Fibroblast of the conjunctiva (primary cell): ENCODE measurements around the gene SEMA3E.
"Not testable (repeated sequence)": the region's sequence is repeated elsewhere in the genome, so short reads cannot be mapped to it uniquely, and the experiment has no call there.

Source experiments
- DNase-seq: peaks from one replicate; pipeline ENCODE4 v3.0.0-alpha.2; 2010; ENCODE audit warnings: low read depth

SEMA3E gene

DNA sequence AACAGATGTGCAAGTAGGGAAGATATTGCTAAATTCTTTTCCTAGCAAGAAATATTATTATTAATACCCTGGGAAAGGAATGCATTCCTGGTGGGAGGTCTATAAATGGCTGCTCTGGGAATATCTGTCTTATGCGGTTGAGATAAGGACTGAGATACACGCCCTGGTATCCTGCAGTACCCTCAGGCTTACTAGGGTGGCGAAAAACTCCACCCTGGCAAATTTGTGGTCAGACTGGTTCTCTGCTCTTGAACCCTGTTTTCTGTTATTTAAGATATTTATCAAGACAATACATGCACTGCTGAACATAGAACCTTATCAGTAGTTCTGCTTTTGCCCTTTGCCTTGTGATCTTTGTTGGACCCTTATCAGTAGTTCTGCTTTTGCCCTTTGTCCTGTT lies 96.4 kb downstream of the SEMA3E start:
- DNase-seq, result not testable (repeated sequence)

DNA sequence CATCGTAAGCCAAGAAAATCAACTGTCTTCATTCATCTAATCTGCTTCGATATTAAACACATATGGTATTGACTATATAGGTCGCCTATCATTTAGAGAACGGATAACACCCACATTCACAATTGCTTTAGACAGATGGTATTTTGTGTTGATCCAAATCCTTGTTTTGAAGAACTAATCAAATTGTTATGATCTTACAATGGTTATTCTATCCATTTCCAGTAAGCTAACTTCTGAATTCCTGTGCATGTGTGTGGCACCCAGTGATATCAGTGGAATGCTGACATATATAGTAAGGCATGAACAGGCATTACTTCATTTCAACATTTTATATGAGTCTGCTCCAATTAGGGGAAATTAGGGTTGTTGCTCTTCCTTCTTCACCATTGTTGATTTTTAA lies 98.8 kb downstream of the SEMA3E start:
- DNase-seq, result no peak

DNA sequence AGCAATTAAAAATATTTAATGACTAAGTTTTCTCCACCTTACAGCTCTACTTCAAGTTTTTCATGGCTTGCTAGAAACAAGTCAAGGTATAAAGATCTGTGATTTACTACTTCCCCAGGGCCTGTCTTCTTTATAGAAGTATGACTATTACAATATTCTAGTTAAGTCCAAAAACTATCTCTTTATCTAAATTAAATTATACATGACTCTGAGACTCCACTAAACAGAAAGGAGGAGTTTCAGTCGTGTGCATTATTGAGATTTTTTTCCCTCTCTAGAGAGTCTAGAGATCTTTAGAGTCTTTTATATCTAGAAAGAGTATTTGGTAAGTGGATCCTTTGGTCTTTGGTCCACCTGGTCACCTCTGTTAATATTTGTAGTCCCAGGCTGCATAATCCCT lies 100.7 kb downstream of the SEMA3E start:
- DNase-seq, result no peak

DNA sequence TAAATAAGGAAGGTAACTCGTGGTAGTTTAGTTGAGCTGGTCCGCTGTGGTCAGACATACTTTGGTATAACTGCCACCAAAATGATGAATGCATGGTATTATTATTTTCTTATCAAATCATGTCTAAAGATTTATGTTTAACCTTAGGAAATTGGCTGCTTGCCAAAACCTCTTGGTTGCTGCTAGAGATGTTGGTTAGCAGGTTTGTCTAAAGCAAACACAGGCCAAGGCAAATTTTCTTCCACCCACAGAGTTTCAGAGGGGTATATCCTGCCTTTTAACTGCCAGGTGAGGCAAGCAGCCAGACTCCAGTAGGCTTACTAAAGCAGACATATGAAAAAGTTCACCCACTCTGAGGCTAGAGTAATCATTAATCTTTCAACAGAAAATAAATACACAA lies 101.4 kb downstream of the SEMA3E start:
- DNase-seq, result no peak

DNA sequence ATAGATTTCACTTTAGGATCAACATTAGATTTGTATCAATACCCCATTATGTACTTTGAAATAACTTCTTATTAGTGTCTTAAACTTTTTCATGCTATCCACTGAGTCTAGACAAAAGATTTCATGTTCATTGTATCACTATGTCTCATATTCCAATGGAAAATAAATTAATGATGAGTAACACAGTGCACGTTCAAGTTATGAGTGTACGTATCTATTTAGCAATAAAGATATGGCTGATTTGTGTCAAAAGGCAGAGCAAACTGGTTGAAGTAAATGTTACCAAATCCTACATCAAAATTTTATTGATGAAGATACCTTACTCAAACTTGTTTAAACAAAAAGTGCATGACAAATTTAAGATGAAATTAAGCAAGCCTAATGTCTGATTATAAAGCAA lies 102.4 kb downstream of the SEMA3E start:
- DNase-seq, result peak; percentile 21

DNA sequence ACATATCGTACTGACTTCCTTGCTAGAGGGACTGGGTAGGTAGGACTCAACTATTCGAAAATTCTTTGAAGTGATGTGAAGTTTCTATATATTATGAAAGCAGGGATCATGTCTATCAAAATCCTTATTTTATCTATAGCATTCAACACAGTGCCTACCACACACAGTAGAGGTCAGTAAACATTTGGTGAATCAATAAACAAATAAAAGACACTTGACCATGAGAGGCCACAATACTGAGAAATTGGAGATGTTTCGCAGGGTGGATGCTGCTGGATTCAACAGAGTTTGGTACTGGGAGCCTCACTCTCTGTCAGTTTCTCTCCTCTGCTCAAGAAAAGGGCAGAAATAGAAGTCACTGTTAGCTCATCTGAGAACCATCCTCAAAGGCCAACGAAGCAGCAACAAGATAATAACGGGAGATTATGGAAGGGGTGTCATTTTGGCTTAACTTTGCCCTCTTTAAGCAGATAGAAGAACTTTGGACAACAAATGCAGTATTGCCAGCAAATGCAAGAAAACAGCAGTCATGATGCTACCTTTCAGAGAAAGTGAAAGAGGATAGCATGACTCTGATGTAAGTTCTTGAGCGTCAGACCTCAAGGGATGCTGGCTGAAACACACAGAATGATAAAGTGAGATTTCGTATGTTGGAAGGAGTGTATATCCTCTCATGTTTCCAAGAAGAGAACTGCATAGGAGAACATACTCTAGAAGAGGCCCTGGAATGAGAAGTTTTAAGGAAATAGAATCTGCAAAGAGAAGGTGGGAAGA lies 107.6 kb downstream of the SEMA3E start:
- no peak for DNase-seq

DNA sequence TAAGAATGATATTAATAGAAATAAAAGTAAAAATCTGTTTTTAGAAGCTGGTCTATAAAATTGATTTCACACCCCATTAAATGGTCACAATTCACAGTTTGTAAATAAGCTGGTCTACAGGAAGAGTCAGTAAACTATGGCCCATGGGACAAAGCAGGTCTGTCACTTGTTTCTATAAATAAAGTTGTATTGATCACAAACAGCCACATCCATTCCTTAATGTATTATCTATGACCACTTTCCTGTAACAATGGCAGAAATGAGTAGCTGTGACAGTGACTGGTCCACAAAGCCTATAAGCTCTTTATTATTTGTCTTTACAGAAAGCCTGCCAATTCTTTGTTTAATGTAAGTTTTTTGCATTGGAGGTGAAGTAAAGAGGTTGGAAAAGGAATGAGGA lies 114.5 kb downstream of the SEMA3E start:
- no peak for DNase-seq

DNA sequence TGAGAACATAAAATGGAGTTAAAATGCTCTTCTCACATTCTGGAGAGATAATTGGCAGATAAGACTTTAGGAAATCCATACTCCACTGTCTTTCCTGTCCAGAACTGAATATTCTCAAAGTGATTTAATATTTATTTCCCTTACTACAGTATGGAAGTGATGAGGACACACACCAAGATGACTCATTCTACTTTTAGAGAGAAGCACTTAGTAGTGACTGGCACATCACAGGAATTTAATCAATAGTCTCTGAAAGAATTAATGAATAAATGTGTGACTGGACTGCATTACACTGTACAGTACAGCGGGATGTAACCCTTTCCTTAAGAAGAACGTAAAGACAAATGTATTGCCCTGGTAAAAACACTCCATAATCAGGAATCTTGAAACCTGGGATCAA lies 116.7 kb downstream of the SEMA3E start:
- no peak for DNase-seq

DNA sequence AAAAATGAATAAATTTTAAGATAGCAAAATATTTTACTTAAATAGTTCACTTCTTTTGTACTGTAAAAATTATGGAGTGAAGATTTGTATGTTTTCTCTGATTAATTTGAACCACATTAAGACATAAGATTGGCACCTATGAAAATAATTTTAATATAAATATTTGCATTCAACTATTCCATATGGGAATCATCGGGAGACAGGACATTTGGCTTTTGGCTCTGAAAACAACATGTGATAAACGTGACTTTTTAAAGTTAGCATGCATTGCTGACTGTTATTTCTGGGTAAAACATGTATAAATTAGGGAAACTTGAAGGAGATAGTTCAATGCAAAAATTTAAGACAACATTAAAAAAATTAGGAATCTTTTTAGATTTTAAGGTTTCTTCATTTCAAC lies 117.2 kb downstream of the SEMA3E start:
- no peak for DNase-seq

DNA sequence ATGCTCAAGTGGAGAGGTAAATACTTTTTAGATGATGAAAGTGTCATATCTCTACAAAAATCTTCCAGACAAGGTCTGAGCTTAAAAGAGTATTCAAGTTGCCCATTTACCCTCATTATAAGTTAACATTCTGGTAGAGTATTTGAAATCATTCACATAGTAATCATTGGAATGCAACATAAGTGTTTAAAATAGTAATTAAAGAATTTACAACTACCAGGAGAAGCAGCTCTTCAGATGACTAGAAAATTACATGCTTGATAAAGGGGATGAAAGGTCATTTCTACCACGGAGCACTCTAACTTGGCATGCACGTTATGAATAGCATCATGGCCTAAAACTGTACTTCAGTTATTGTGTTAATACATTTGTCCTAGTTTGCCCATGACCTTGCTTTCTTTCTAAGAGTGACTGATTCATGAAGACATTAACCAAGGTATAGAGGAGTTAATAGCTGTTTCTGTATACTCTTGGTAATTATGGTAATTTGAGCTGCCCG lies 120.0 kb downstream of the SEMA3E start:
- DNase-seq, result no peak

DNA sequence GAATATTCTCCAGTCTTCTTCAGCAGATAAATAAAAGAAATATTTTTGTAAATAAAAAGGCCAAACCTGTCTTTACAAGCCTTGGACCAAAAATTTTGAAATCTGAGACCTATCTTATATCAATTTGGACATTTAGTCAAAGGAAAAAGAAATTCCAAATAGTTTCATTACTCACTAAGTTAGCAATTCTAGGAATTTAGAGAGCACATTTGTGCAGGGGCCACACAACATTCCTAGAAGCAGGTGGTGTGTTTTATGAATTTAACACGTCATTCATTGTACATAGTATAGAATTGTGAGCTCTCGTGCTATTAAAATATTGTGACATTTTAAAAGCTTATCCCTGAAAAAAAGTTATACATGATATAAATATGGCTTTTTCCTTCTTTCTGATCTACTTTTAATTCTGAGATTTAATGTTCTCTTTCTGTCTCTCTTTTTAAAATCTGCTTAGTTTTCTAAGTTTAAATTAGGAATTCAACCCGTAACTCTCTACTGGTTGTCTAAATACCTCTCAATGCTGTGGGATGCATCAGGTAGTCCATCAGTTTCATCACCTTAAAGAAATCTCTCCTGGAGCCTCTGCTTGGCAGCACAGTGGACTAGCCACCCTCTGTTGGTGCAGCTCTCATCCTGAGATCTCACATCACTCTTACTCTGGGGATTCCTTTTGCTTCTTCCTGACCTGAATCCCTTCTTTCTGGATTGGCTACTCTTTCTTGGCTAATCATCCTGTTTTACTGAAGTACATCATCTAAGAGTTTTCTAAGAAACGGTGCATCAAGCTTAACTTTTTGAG lies 124.5 kb downstream of the SEMA3E start:
- DNase-seq, result no peak

DNA sequence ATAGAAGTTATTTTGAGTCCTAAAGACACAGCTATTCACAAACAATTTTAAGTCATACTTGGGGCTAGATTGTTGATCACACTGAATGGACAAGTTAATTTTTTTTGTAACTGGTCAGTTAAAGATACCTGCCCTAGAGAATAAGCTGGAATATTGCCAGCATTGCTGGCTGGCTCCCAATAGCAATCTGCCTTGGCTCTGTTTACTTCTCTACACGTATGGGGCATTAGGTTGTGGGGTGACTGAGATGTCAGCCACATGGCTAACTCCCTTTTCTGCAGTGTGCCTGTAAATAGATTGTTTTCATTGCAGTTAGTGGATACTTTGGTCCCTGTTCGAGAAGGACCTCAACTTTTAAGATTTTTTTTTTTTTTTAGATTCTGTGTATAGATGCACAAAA lies 128.2 kb downstream of the SEMA3E start:
- DNase-seq, result no peak

DNA sequence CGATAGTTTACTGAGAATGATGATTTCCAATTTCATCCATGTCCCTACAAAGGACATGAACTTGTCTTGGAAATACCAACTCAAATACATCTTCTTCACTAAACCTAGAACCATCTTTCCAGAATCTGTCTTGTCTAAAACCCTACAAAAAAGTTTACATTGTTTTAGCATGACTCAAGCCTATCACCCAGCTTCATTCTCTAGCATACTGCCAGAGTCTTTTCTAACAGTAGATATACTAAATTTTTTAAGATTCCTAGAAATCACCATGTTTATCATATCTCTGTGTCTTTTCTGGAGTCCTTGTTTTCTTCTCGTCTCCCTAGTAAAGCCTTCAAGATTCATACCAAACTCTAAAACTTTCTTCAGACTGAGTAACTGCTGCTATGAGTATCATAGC lies 129.7 kb downstream of the SEMA3E start:
- no peak for DNase-seq

DNA sequence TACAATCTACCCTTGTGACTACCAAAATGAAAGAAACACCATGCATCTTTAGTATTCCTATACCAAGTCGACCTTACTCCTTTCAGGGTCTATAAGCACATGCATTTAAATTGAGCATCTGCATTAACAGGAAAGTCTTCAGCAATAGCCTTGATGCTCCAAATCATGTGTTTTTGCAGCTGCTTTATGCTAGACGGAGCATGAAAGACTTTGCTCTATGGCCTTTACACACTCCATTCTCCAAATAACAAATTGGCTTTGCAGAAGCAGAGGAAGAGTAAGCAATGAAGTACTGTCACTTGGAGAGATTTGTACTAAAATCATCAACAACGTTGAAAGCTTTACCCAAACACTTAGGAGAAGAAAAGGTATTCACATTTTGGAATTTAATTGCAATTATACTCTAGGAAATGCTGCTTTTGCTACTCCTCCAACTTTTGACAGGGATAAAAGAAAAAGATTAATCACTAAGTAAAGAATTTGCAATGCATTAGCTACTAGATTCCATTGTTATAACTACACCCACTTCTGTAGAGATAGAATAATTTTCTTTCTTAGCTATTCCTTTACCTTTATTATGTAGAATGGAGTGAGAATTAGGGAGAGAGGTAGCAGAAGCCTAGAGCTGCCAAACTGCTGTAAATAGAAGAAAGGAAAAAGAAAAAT lies 131.8 kb downstream of the SEMA3E start:
- DNase-seq, result no peak

DNA sequence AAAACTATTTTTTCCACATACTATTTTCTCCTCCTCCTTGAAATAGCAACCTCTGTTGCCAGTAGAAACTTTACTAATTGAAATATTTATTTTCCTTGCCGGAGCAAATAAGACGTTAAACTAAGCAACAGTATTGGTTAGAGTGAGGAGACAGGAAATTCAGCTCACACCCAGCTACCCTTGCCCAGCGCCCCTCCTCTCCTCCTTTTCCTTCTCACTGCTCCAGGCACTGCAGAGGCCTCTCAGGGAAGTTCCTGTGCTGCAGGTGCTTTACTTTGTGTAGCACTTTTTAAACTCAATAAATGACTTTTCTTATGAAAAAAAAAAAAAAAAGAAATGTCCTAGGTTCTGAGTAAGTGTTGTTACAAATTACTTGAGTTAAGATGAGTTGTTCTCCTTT lies 134.0 kb downstream of the SEMA3E start:
- DNase-seq, result no peak

DNA sequence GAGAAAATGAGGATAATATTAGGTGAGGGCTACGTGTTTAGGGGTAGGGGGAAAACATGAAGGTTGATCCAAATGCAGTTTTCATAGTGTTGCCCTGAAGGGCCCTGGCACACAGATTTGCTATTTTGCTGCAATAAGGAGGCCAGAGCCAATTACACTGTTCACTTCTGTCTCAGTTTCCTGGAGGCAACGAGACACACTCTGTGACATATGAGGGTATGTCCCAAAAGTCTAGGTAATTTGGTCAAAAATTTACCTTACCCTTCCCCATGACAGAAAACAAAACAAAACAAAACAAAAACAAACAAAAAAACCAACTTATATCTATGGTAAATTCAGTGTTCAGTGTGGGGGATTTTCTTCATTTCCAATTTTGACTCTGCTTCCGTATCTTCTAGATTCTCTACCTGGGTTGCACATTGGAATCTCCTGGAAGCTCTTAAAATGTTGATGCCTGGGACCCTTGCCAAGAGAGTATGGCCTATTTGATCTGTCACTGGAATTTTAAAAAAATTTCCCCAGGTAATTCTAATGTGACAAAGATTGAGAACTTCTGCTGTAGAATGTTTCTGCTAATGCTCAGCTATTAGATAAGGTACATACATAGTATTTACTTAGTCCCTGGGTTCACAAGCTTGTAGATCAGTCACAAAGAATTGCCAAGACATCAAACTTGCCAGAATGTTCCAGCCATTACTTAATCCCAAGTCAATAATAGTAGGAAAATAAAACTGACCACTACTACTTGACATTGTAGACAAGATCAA lies 139.5 kb downstream of the SEMA3E start:
- DNase-seq, result no peak

DNA sequence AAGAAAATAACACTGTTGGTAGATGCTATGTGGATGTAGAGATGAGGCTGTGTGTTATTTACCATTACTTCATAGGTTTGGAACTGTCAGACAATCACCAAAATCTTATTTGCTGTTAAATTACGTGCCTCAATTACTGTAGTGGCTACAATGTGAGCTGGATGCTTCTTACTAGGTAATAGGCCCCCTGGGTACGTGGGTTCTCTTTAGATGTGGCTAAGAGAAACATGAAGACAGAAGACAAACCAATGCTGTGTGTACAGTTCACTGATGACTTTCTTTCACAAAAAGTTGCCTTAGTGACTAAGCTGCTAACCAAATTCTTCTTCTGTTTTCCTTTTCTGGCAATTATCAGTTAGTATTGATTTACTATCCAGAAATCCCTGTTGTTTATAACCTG lies 144.6 kb downstream of the SEMA3E start:
- no peak for DNase-seq

DNA sequence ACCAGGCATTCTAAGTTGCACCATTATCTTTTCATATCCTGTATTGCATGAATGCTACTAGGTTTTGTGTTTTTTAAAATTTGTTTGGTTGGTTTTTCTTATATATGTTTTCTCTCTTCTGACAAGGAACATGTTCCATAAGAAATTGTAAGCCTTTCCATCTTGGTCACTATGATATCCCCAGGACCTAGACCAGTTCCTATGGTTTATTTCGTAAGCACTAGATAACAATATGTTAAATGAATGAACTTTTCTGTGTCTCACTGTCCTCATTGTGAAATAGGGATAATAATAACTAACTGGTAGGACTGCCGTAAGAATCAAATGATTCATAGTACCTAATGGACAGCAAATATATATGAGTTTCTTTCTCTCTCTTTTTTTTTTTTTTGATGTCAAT lies 146.3 kb downstream of the SEMA3E start:
- DNase-seq, result no peak

DNA sequence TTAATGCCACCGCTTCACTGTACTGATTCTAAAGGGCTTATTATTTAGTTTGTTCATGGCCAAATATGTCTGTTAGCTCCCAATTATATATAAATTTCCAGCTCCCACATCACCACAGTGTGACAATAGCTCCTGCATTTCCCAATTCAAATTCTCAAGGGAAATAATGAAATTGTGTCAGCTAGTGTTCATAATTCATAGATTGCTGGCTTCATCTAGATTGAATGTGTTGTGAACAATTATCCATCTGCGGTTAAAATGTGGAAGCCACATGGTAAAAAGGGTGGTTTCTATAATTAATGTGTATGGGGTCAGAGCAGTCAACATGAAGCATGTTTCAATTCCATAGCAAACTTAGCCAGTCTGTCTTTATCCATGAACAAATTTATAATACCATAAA lies 154.3 kb downstream of the SEMA3E start:
- no peak for DNase-seq

DNA sequence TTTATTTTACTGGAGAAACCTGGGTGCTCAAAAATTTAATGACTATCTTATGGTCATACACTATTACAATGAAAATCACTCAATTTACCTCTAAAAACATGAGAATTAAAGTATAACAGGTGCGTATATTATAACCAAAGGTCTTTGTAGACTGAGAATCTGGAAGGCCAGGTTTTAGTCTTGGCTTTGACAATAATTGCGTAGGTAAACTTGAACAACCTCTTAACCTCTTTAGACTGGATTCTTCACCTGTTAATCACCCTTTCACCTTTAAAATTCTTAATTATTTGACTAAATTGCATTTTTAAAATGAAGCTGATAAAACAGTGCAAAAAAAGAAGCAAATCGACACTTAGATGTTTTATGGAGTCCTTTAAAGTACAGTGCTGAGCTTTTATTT lies 156.1 kb downstream of the SEMA3E start:
- DNase-seq, result no peak

DNA sequence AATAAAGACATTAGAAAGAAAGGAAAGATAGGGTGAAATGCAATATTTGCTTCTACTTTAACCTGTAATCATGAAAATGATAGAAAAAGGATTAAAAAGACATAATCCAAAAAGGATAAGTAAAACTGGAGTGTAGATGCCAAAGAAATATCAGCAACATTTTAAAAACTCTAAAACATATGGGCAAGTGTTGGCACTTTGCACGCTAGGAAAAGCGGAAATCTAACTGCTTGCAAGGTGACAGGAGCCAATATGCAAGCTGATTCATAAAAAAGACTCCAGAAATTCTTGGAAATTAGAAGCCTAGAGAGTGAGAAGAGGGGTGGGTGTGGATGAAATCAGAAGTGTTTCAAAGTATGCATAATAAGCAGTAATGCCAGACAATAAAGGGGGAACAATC lies 161.1 kb downstream of the SEMA3E start:
- DNase-seq, result no peak

DNA sequence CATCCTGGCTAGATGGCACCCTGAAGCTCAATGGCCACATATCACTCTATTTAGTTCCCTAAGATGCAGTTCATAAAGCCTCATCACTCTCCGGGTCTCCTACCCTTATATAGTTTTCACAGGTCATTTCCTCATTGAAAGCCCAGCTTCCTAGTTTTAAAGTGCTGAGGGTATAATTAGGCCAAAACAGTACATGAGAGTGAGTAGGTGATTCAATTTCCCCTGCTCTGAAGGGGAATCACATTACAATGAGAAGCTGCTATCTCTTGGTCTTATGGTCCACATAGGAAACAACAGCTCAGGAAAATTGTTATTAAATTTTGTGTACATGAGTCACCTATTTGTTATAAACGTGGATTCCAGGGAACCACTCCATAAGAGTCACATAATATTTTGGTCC lies 162.0 kb downstream of the SEMA3E start:
- no peak for DNase-seq
